ENCODE measurements around the gene XXYLT1. TPM values are rescaled to one million over a fixed set of nuclear protein-coding genes. Genes with fewer than 3 reads are reported as not detected.
"Not testable (repeated sequence)": the region's sequence is repeated elsewhere in the genome, so short reads cannot be mapped to it uniquely, and the experiment has no call there.

The XXYLT1 gene
- total RNA-seq, 1 experiment from 2014 or later: 43.7 TPM

- no peaks in the 10 kb centered on the region for H3K36me3 ChIP-seq
- H3K4me3 ChIP-seq: no peak overlapping the region
- H3K27me3 ChIP-seq: peaks cover 6% of the 10 kb centered on the region; the same call in 1 of the 2 replicates
- DNase-seq: no peak
- H3K9me3 ChIP-seq: no peaks in the 10 kb centered on the region
These were observed 214.5 kb downstream of the XXYLT1 start for GRCh38 chr3:195056506-195056905.

GRCh38 chr3:195054311-195054710 is 216.6 kb downstream of the XXYLT1 start:
- no peak for DNase-seq
- Histone ChIP-seq H3K9me3 (no peaks in the 10 kb centered on the region), H3K4me3 (no peak overlapping the region), H3K27me3 (peaks cover 14% of the 10 kb centered on the region; the same call in 1 of the 2 replicates), H3K36me3 (no peaks in the 10 kb centered on the region)

- no peak for DNase-seq
- H3K36me3 ChIP-seq: no peaks in the 10 kb centered on the region
- H3K27me3 ChIP-seq: peaks cover 14% of the 10 kb centered on the region; the same call in 1 of the 2 replicates
- no peak overlapping the region for H3K4me3 ChIP-seq
- no peaks in the 10 kb centered on the region for H3K9me3 ChIP-seq
These were observed 218.0 kb downstream of the XXYLT1 start for GRCh38 chr3:195052939-195053338.

GRCh38 chr3:195050296-195050695 is 220.7 kb downstream of the XXYLT1 start:
- not testable (repeated sequence) for H3K4me3 ChIP-seq, DNase-seq, H3K9me3 ChIP-seq, H3K36me3 ChIP-seq
- peaks cover 14% of the 10 kb centered on the region; the same call in 1 of the 2 replicates for H3K27me3 ChIP-seq

GRCh38 chr3:195048059-195048905 is 222.7 kb downstream of the XXYLT1 start:
- H3K36me3 ChIP-seq: no peaks in the 10 kb centered on the region
- DNase-seq: no peak
- H3K27me3 ChIP-seq: peaks cover 14% of the 10 kb centered on the region; the same call in 1 of the 2 replicates
- no peak overlapping the region for H3K4me3 ChIP-seq
- no peaks in the 10 kb centered on the region for H3K9me3 ChIP-seq

- no peaks in the 10 kb centered on the region for H3K36me3 ChIP-seq
- no peak overlapping the region for H3K4me3 ChIP-seq
- peaks cover 14% of the 10 kb centered on the region; the same call in 1 of the 2 replicates for H3K27me3 ChIP-seq
- DNase-seq: no peak
- H3K9me3 ChIP-seq: no peaks in the 10 kb centered on the region
These were observed 223.4 kb downstream of the XXYLT1 start for GRCh38 chr3:195047536-195047935.

- Histone ChIP-seq H3K36me3 (no peaks in the 10 kb centered on the region), H3K9me3 (no peaks in the 10 kb centered on the region)
- DNase-seq: no peak
These were observed 224.5 kb downstream of the XXYLT1 start for GRCh38 chr3:195046441-195046840.

GRCh38 chr3:195045481-195046210 is 225.3 kb downstream of the XXYLT1 start:
- DNase-seq: no peak
- Histone ChIP-seq H3K4me3 (no peak overlapping the region), H3K36me3 (no peaks in the 10 kb centered on the region)

More at GRCh38 chr3:195046441-195046840, 224.5 kb downstream of the XXYLT1 start:
- peaks cover 8% of the 10 kb centered on the region; the same call in 1 of the 2 replicates for H3K27me3 ChIP-seq
- H3K4me3 ChIP-seq: no peak overlapping the region

GRCh38 chr3:195044411-195044810 is 226.5 kb downstream of the XXYLT1 start:
- H3K9me3 ChIP-seq: no peaks in the 10 kb centered on the region
- no peaks in the 10 kb centered on the region for H3K27me3 ChIP-seq
- no peaks in the 10 kb centered on the region for H3K36me3 ChIP-seq
- no peak overlapping the region for H3K4me3 ChIP-seq
- no peak for DNase-seq

More at GRCh38 chr3:195045481-195046210, 225.3 kb downstream of the XXYLT1 start:
- Histone ChIP-seq H3K27me3 (peaks cover 6% of the 10 kb centered on the region; the same call in 1 of the 2 replicates), H3K9me3 (no peaks in the 10 kb centered on the region)

GRCh38 chr3:195043607-195044339 is 227.2 kb downstream of the XXYLT1 start:
- H3K4me3 ChIP-seq: no peak overlapping the region

GRCh38 chr3:195042743-195043606 is 228.0 kb downstream of the XXYLT1 start:
- no peaks in the 10 kb centered on the region for H3K27me3 ChIP-seq
- no peak for DNase-seq
- H3K4me3 ChIP-seq: no peak overlapping the region
- no peaks in the 10 kb centered on the region for H3K9me3 ChIP-seq
- H3K36me3 ChIP-seq: no peaks in the 10 kb centered on the region

More at GRCh38 chr3:195043607-195044339, 227.2 kb downstream of the XXYLT1 start:
- no peaks in the 10 kb centered on the region for H3K36me3 ChIP-seq
- no peak for DNase-seq
- no peaks in the 10 kb centered on the region for H3K27me3 ChIP-seq
- no peaks in the 10 kb centered on the region for H3K9me3 ChIP-seq

GRCh38 chr3:195041871-195042742 is 228.9 kb downstream of the XXYLT1 start:
- no peak for DNase-seq
- Histone ChIP-seq H3K9me3 (no peaks in the 10 kb centered on the region), H3K4me3 (no peak overlapping the region), H3K27me3 (no peaks in the 10 kb centered on the region), H3K36me3 (no peaks in the 10 kb centered on the region)

GRCh38 chr3:195040773-195041520 is 230.0 kb downstream of the XXYLT1 start:
- no peaks in the 10 kb centered on the region for H3K27me3 ChIP-seq
- no peaks in the 10 kb centered on the region for H3K9me3 ChIP-seq
- DNase-seq: no peak
- H3K4me3 ChIP-seq: no peak overlapping the region
- no peaks in the 10 kb centered on the region for H3K36me3 ChIP-seq

GRCh38 chr3:195040094-195040493 is 230.9 kb downstream of the XXYLT1 start:
- Histone ChIP-seq H3K9me3 (no peaks in the 10 kb centered on the region), H3K27me3 (no peaks in the 10 kb centered on the region), H3K4me3 (no peak overlapping the region), H3K36me3 (no peaks in the 10 kb centered on the region)
- no peak for DNase-seq
